Endothelial cell of umbilical vein (primary cell): ENCODE data around the gene C10orf67.

Experiments
- CTCF ChIP-seq, 2 donors: IDR thresholded peaks; 1 replicate in 1 of 2; 2 replicates in 1 of 2; pipeline ENCODE4 v1.5.1; 2011; ENCODE audit warnings: low read length in 2 of 2, mild to moderate bottlenecking in 2 of 2, moderate library complexity in 2 of 2, control low read depth in 1 of 2, inconsistent platforms in 1 of 2, low read depth in 1 of 2; ENCODE audit not compliant: insufficient read depth in 1 of 2; ENCODE audit errors: extremely low read depth in 1 of 2
- EZH2 ChIP-seq: IDR thresholded peaks from 2 replicates; pipeline ENCODE4 v1.6.1; 2012; ENCODE audit warnings: borderline replicate concordance, low read depth, mild to moderate bottlenecking, moderate library complexity, low read length, inconsistent platforms; ENCODE audit not compliant: severe bottlenecking
- POLR2A ChIP-seq: IDR thresholded peaks from 2 replicates; pipeline ENCODE4 v1.6.1; 2012; ENCODE audit warnings: low read depth, mild to moderate bottlenecking, control low read depth, low read length
- POLR2AphosphoS5 ChIP-seq: IDR thresholded peaks from 2 replicates; pipeline ENCODE4 v1.6.1; 2012; ENCODE audit warnings: low read depth, mild to moderate bottlenecking, control low read depth, low read length, moderate library complexity; ENCODE audit not compliant: insufficient read depth
- TF ChIP-seq, protein P1 (sequence below): IDR thresholded peaks from 2 replicates; pipeline ENCODE4 v1.6.1; 2011; ENCODE audit not compliant: insufficient read depth, insufficient read length

- TF ChIP-seq POLR2A (no peak), CTCF (IDR thresholded peaks at IDR 0.05; ENCODE audit: extremely low read depth in 1 of 2, insufficient read depth in 1 of 2, low read depth in 1 of 2, low read length in 2 of 2) (no peak), EZH2 (no peak), POLR2AphosphoS5 (no peak)
- TF ChIP-seq, protein P1, sequence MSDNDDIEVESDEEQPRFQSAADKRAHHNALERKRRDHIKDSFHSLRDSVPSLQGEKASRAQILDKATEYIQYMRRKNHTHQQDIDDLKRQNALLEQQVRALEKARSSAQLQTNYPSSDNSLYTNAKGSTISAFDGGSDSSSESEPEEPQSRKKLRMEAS, result no peak
These were observed 12.9 kb downstream of the C10orf67 start for GRCh38 chr10:23331567-23332301.
